Measurements from ENCODE around the gene ITGAV.

GRCh38 chr2:186546846-186547245 lies 43.0 kb upstream of the ITGAV start:
- no peak for TF ChIP-seq EP300 (IDR thresholded peaks at IDR 0.05)
- TF ChIP-seq CTCF (IDR thresholded peaks at IDR 0.05): no peak
